Stimulated activated CD8-positive, alpha-beta memory T cell treated with anti-CD3 and anti-CD28 coated beads, Interleukin-15, amount 100 ng/mL, for 48 hours (primary cell): ENCODE data around the gene DAP3.

Source experiments
- DNase-seq, 2 donors: peaks; one replicate each; pipeline ENCODE4 v3.0.0-alpha.2; 2020; ENCODE audit warnings: low read depth in 2 of 2

DAP3 gene

GRCh38 chr1:155776414-155776813, 87.5 kb downstream of the DAP3 start:
- no peak for DNase-seq

GRCh38 chr1:155777582-155777981, 88.7 kb downstream of the DAP3 start:
- DNase-seq = no peak
